HG02981 (cell line): ENCODE measurements around the gene INPPL1.

Experiments
- ATAC-seq: cut with Tn5 transposase; IDR thresholded peaks from one replicate; pipeline ENCODE4 v1.9.1; 2021; ENCODE audit warnings: mild to moderate bottlenecking, moderate library complexity; ENCODE audit not compliant: unreplicated experiment

INPPL1 gene

GRCh38 chr11:72231396-72232259, 7.1 kb downstream of the INPPL1 start:
- no peak for ATAC-seq

GRCh38 chr11:72232260-72233055, 7.9 kb downstream of the INPPL1 start:
- no peak for ATAC-seq

DNA sequence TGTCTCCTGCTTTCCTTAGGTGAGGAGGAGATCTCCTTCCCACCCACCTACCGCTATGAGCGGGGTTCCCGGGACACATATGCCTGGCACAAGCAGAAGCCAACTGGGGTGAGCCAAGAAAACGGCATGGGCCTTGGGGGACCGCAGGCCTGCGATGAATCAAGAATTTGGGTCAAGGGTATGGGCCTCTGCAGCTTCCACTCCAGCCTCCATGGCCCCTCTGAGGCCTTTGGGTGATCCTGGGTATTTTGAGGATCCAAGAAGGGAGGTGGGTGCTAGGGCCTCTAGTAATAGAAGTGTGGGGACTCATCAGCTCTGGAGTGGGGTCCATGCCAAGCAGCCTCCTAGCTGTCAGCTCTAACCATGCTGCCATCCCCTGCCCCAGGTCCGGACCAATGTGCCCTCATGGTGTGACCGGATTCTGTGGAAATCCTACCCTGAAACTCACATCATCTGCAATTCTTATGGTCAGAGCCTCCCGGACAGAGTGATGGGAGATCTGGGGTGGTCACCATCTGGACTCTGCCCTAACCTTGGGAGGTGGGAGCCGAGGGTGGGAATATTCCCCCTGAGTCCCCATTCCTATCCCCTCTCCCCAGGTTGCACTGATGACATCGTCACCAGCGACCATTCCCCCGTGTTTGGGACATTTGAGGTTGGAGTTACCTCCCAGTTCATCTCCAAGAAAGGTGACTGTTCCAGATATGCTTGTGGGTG, 8.6 kb downstream of the INPPL1 start:
- ATAC-seq = no peak

DNA sequence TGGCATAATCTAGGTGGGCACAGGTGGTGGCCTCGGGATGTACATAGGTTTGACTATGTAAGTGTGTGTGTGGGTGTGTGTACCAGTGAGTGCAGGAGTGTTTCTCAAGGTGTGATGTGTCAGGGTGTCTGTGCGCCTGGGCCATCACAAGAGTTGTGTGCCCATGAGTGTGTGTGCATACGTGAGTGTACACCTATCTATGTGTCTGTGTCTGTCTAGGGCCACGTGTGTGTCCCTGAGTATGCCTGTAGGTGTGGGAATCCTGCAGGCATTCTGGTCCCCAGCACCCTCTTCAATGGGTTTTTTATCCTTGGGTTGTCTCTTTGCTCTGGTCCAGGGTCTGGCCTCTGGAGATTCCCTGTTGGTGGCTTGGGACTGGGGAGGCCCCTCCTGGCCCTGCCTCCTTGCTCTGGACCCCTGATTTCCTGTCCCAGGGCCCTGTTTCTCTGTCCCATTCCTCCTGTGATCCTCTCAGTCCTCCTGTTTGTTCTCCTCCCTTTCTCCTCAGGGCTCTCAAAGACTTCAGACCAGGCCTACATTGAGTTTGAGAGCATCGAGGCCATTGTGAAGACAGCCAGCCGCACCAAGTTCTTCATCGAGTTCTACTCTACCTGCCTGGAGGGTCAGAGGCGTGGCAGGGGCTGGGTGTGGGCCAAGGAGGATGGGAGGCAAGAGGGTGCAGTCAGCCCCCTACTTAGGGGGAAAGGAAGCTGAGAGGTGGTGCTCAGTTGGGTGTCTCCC, 9.4 kb downstream of the INPPL1 start:
- ATAC-seq = no peak

GRCh38 chr11:72234514-72234830, 9.9 kb downstream of the INPPL1 start:
- ATAC-seq = no peak

- ATAC-seq = no peak
Measured at GRCh38 chr11:72234920-72235319, 10.4 kb downstream of the INPPL1 start.

- ATAC-seq = no peak
Measured at GRCh38 chr11:72235351-72236057, 10.9 kb downstream of the INPPL1 start.

GRCh38 chr11:72236083-72236697, 11.6 kb downstream of the INPPL1 start:
- no peak for ATAC-seq

GRCh38 chr11:72236774-72237111, 12.2 kb downstream of the INPPL1 start:
- no peak for ATAC-seq

- no peak for ATAC-seq
Measured at GRCh38 chr11:72237112-72237931, 12.8 kb downstream of the INPPL1 start.

- ATAC-seq = no peak
Measured at GRCh38 chr11:72238040-72238450, 13.5 kb downstream of the INPPL1 start.

- no peak for ATAC-seq
Measured at GRCh38 chr11:72238492-72239312, 14.1 kb downstream of the INPPL1 start.

DNA sequence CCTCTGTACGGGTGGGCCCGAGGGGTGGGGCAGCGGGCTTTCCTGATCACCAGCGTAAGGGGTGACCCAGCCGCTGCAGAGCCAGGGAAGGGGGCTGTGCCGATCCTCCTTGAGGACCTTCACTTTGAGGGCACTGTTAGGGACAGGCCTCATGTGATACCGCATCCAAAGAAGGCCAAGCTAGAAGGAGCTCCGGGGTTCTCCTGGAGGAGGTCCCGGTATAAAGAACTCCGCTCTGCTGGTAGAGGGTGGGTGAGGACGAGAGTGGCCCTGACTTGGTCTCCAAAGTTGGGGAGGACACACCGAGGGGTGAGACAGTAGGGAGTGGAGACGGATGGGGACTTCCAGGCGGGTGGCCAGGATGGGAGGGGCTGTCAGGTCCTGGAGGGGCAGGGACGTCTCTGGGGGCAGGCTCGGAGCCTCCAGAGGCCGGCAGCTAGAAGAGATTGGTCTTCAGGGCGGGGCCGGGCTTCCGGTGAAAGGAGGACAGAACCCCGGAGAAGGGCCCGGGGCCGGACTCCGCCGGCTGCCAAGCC, 14.8 kb downstream of the INPPL1 start:
- ATAC-seq = no peak

GRCh38 chr11:72239849-72240460, 15.4 kb downstream of the INPPL1 start:
- ATAC-seq = no peak

DNA sequence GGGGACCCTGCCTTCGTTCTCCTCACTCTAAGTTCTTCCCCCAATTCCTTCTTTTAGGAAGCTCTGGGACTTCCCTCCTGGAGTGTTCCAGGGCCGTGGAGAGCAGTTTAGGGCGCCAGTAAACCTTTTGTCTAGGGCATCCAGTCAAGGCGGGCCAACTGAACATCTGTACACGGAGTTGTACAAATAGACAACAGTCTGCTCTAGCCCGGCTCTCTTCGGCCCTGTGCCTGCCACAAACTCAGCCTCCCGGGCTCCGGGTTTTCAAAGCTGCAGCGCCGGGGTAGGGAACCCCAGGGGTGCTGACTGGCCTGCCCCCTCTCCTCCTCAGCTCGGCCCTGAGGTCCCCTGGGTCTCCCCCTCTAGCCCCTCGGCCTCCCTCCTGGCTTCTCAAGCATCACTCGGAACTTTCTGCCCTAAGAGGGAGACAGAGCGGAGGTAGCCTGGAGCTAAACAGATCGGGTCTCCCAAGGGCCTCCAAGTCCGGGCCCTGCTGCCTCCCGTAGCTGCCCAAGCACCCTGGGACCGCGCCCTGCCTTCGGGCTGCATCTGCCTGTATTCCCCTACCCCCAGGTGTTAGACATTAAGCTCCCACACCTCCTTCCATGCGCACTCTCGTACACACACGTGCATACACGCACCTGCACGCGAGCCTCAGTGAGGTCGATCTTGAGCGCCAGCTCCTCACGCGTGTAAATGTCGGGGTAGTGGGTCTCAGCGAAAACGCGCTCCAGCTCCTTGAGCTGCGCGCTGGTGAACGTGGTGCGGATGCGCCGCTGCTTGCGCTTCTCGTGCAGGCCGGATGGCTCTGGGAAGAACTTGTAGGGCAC, 16.1 kb downstream of the INPPL1 start:
- no peak for ATAC-seq

DNA sequence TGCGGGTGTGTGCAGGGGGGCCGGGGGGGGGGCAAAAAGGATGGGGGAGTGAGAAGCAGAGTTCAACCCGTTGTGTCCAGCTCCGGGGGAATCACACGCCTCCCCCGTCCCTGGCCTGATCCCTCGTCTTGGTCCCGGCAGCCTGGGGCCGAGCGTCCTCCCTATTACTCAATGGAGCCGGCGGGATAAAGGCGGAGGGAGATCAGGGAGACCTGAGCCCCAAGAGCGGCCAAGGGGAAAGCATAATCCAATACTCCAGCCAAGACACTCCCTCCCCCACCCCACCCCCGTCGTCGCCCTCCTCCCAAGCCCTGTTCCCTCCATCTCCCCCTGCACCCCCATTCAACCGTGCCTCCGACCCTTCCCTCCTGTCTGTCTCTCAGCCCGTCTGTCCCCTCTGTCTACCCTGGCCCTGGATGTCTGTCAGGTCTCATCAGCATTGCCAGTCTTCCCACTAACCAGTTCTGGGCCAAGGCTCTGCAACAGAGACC, 16.8 kb downstream of the INPPL1 start:
- ATAC-seq = no peak
